Kidney epithelial cell (primary cell): ENCODE measurements around the gene MRGPRG. TPM values are rescaled to one million over a fixed set of nuclear protein-coding genes. Genes with fewer than 3 reads are reported as not detected.

Experiments
- DNase-seq: peaks from one replicate; pipeline ENCODE4 v3.0.0-alpha.2; 2010; ENCODE audit warnings: low read depth
- H3K27me3 ChIP-seq: 2 replicates; pipeline ENCODE4 v1.6.0; 2011; ENCODE audit warnings: low read length; ENCODE audit not compliant: control insufficient read depth, insufficient read depth
- H3K36me3 ChIP-seq: 2 replicates; pipeline ENCODE4 v1.5.1; 2011; ENCODE audit warnings: low read length; ENCODE audit not compliant: control insufficient read depth, insufficient read depth
- H3K4me3 ChIP-seq: 2 replicates; pipeline ENCODE4 v1.5.1; 2011; ENCODE audit warnings: low read depth, mild to moderate bottlenecking, control low read depth, low read length
- CTCF ChIP-seq: IDR thresholded peaks from 2 replicates; pipeline ENCODE4 v1.5.1; 2011; ENCODE audit warnings: mild to moderate bottlenecking, moderate library complexity, low read length, control low read depth, inconsistent platforms; ENCODE audit not compliant: insufficient read depth, poor library complexity, severe bottlenecking
- total RNA-seq: library from RNA; depleted of rRNA; stranded (reverse); fragments of >200 nt; gene quantifications from 2 replicates; pipeline ENCODE4 v1.2.3, GENCODE V29; 2015

The MRGPRG gene
- total RNA-seq, 1 donor from 2014 or later = not detected

- no peak for TF ChIP-seq CTCF
These were observed 8.4 kb upstream of the MRGPRG start for GRCh38 chr11:3226846-3227567.

GRCh38 chr11:3225826-3226750 lies 7.5 kb upstream of the MRGPRG start:
- TF ChIP-seq CTCF = no peak
- no peaks in the 10 kb centered on the region for H3K36me3 ChIP-seq
- DNase-seq = no peak
- peaks cover 41% of the 10 kb centered on the region for H3K27me3 ChIP-seq
- H3K4me3 ChIP-seq = no peak overlapping the region

More at GRCh38 chr11:3226846-3227567, 8.4 kb upstream of the MRGPRG start:
- peaks cover 38% of the 10 kb centered on the region for H3K27me3 ChIP-seq
- no peak overlapping the region for H3K4me3 ChIP-seq
- no peaks in the 10 kb centered on the region for H3K36me3 ChIP-seq
- no peak for DNase-seq

- H3K27me3 ChIP-seq = peaks cover 44% of the 10 kb centered on the region
These were observed 6.6 kb upstream of the MRGPRG start for GRCh38 chr11:3225159-3225758.

GRCh38 chr11:3224401-3225057 lies 5.9 kb upstream of the MRGPRG start:
- H3K36me3 ChIP-seq = no peaks in the 10 kb centered on the region
- TF ChIP-seq CTCF = no peak
- no peak overlapping the region for H3K4me3 ChIP-seq
- peaks cover 46% of the 10 kb centered on the region for H3K27me3 ChIP-seq
- no peak for DNase-seq

More at GRCh38 chr11:3225159-3225758, 6.6 kb upstream of the MRGPRG start:
- Histone ChIP-seq H3K4me3 (no peak overlapping the region), H3K36me3 (no peaks in the 10 kb centered on the region)
- no peak for TF ChIP-seq CTCF
- no peak for DNase-seq

- no peak for TF ChIP-seq CTCF
- no peak for DNase-seq
- H3K36me3 ChIP-seq = no peaks in the 10 kb centered on the region
- no peak overlapping the region for H3K4me3 ChIP-seq
- H3K27me3 ChIP-seq = peaks cover 49% of the 10 kb centered on the region
These were observed 5.3 kb upstream of the MRGPRG start for GRCh38 chr11:3223932-3224381.
